Measurements from ENCODE around the gene FEM1A. TPM values are rescaled to one million over a fixed set of nuclear protein-coding genes. Genes with fewer than 3 reads are reported as not detected.
"Not testable (repeated sequence)": the region's sequence is repeated elsewhere in the genome, so short reads cannot be mapped to it uniquely, and the experiment has no call there.

Gene FEM1A, protein sequence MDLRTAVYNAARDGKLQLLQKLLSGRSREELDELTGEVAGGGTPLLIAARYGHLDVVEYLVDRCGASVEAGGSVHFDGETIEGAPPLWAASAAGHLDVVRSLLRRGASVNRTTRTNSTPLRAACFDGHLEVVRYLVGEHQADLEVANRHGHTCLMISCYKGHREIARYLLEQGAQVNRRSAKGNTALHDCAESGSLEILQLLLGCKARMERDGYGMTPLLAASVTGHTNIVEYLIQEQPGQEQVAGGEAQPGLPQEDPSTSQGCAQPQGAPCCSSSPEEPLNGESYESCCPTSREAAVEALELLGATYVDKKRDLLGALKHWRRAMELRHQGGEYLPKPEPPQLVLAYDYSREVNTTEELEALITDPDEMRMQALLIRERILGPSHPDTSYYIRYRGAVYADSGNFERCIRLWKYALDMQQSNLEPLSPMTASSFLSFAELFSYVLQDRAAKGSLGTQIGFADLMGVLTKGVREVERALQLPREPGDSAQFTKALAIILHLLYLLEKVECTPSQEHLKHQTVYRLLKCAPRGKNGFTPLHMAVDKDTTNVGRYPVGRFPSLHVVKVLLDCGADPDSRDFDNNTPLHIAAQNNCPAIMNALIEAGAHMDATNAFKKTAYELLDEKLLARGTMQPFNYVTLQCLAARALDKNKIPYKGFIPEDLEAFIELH
- total RNA-seq (10 to 100 TPM in 1 of 2 donors, 1 to 10 TPM in 1; 9.9 to 14.2 TPM), polyA plus RNA-seq (ENCODE audit: insufficient read length in 6 of 6) (1 to 10 TPM; 1.7 to 2.3 (median 2.1) TPM)
- long read RNA-seq, donor 1, full-length matches to known transcripts, result 77 of 77 reads
- long read RNA-seq, donor 1, partial matches to known transcripts, result 0 of 77 reads
- long read RNA-seq, donor 1, other reads (novel, unspliced or antisense), result 0 of 77 reads
- long read RNA-seq, donor 2, full-length matches to known transcripts, result 67 of 136 reads
- long read RNA-seq, donor 2, partial matches to known transcripts, result 69 of 136 reads
- long read RNA-seq, donor 2, other reads (novel, unspliced or antisense), result 0 of 136 reads
- long read RNA-seq, donor 3, full-length matches to known transcripts, result 31 of 31 reads
- long read RNA-seq, donor 3, partial matches to known transcripts, result 0 of 31 reads
- long read RNA-seq, donor 3, other reads (novel, unspliced or antisense), result 0 of 31 reads
- long read RNA-seq, donor 4, full-length matches to known transcripts, result 3 of 3 reads
- long read RNA-seq, donor 4, partial matches to known transcripts, result 0 of 3 reads
- long read RNA-seq, donor 4, other reads (novel, unspliced or antisense), result 0 of 3 reads
- long read RNA-seq, donor 5, full-length matches to known transcripts, result 49 of 49 reads
- long read RNA-seq, donor 5, partial matches to known transcripts, result 0 of 49 reads
- long read RNA-seq, donor 5, other reads (novel, unspliced or antisense), result 0 of 49 reads
- long read RNA-seq, donor 6, full-length matches to known transcripts, result 31 of 31 reads
- long read RNA-seq, donor 6, partial matches to known transcripts, result 0 of 31 reads
- long read RNA-seq, donor 6, other reads (novel, unspliced or antisense), result 0 of 31 reads
- long read RNA-seq, donor 7, full-length matches to known transcripts, result 14 of 14 reads
- long read RNA-seq, donor 7, partial matches to known transcripts, result 0 of 14 reads
- long read RNA-seq, donor 7, other reads (novel, unspliced or antisense), result 0 of 14 reads
- long read RNA-seq, donor 8, full-length matches to known transcripts, result 78 of 78 reads
- long read RNA-seq, donor 8, partial matches to known transcripts, result 0 of 78 reads
- long read RNA-seq, donor 8, other reads (novel, unspliced or antisense), result 0 of 78 reads
- long read RNA-seq, donor 9, result 0 reads
- long read RNA-seq, donor 10, full-length matches to known transcripts, result 3 of 3 reads
- long read RNA-seq, donor 10, partial matches to known transcripts, result 0 of 3 reads
- long read RNA-seq, donor 10, other reads (novel, unspliced or antisense), result 0 of 3 reads
- long read RNA-seq, donor 11, result 0 reads
- long read RNA-seq, donor 12, full-length matches to known transcripts, result 62 of 148 reads
- long read RNA-seq, donor 12, partial matches to known transcripts, result 86 of 148 reads
- long read RNA-seq, donor 12, other reads (novel, unspliced or antisense), result 0 of 148 reads

DNA sequence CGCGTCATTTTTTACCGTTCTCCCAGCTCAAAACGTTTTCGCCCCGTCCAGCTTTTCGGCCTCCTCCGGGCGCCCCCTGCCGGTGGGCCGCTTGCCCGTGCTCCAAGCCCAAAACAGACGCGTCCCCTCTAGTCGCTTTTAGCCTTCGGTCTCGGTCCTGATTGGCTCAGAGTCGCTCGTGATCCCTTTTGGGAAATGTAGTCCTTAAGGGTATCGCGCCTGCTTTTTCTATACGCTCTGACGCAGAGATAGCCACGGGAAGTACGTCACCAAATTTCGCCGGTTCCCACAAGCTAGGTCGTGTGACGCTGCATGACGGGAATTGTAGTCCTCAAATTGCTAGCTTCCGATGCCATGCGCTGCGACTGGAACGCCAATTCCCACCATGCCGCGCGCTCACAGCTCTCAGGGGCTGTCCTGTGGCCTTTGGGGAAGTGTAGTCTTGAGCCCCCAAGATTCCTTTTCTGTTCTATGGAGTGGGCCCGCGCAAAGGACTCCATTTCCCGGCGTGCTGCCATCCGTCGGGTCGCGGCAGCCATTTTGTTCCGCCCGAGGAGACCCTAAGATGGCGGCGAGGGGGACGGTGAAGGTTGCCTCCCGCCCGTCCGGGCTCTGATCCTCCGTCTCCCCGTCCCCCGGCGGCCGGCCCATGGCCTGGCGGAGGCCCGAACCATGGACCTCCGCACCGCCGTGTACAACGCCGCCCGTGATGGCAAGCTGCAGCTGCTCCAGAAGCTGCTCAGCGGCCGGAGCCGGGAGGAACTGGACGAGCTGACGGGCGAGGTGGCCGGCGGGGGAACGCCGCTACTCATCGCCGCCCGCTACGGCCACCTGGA lies at the start of gene FEM1A:
FEM1A (plus strand) TSS at position 552 of the 836 bp plus-strand sequence; CDS start at position 673, 121 bp downstream.
- intact Hi-C loops (cut with DNase I), result loop anchor here in 1 of 2 donors (5.0 kb wide), 1 partner anchor 59 kb away; no protein-coding TSS in a partner anchor
- TF ChIP-seq, protein P1, sequence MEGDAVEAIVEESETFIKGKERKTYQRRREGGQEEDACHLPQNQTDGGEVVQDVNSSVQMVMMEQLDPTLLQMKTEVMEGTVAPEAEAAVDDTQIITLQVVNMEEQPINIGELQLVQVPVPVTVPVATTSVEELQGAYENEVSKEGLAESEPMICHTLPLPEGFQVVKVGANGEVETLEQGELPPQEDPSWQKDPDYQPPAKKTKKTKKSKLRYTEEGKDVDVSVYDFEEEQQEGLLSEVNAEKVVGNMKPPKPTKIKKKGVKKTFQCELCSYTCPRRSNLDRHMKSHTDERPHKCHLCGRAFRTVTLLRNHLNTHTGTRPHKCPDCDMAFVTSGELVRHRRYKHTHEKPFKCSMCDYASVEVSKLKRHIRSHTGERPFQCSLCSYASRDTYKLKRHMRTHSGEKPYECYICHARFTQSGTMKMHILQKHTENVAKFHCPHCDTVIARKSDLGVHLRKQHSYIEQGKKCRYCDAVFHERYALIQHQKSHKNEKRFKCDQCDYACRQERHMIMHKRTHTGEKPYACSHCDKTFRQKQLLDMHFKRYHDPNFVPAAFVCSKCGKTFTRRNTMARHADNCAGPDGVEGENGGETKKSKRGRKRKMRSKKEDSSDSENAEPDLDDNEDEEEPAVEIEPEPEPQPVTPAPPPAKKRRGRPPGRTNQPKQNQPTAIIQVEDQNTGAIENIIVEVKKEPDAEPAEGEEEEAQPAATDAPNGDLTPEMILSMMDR (IDR thresholded peaks at IDR 0.05), result peak; percentile 96 to 100

DNA sequence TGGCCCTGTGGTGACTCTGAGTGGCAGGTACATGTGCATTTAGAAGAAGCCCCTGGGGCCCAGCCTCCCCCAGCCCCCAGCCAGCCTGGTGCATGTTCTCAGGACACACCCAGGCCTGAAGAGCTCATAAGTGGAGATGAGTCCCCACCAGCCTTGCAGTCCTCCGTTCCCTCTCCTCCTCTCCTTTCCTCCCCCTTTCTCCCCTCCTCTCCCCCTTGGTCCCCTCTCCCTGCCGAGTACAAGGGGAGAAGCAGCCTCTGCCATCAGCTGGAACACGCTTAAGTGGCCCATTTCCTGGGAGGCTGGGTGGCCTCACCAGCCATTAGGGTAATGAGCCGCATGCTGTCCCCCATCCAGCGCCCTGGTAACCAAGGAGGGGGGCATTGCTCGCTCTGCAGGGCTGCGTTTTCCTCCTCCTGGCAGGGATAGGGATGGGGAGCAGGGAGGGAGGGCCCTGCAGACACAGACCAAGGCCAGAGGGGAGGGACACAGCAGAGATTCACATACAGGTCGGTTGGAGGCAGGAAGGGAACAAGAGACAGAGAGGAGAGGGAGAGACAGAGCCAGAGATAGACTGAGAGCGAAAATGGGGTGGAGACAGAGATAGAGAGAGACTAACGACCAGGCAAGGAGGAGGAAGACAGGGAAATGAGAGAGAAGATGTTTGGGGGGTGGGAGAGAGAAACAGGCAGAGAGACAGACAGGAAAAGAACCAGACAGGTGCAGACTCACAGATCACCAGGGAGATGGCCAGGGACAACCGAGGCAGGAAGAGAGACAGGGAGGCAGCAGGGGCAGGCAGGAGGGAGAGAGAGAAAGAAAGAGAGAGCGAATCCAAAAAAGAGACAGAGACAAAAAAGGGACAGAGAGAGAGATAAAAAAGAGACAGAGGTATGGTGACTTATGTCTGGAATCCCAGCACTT lies 48.5 kb upstream of the FEM1A start:
- intact Hi-C loops (cut with DNase I), result no loop called here
- TF ChIP-seq, protein P1 (IDR thresholded peaks at IDR 0.05), result no peak
- H3K36me3 ChIP-seq, result no peaks in the 10 kb centered on the region
- peaks cover 0 to 42% of the 10 kb centered on the region in 2 donors for H3K27me3 ChIP-seq
- H3K9me3 ChIP-seq, result no peaks in the 10 kb centered on the region
- peaks cover 4 to 6% of the 10 kb centered on the region in 2 donors for H3K4me1 ChIP-seq
- H3K4me3 ChIP-seq, result no peak overlapping the region
- ATAC-seq (no peak), DNase-seq (no peak)
- H3K27ac ChIP-seq, result no peak overlapping the region

More for the DNA sequence above, at the start of gene FEM1A:
- peak; percentile 99 for ATAC-seq
- Histone ChIP-seq H3K4me3 (peak within 1 kb of the TSS; percentile 89 to 97), H3K27ac (peak within 1 kb of the TSS; percentile 76 to 93), H3K4me1 (peaks cover 5 to 44% of the 10 kb centered on the region in 2 donors), H3K36me3 (peaks cover 0 to 39% of the 10 kb centered on the region in 2 donors), H3K9me3 (no peaks in the 10 kb centered on the region), H3K27me3 (no peaks in the 10 kb centered on the region)
- peak; percentile 98 to 100 (median 100) for DNase-seq

DNA sequence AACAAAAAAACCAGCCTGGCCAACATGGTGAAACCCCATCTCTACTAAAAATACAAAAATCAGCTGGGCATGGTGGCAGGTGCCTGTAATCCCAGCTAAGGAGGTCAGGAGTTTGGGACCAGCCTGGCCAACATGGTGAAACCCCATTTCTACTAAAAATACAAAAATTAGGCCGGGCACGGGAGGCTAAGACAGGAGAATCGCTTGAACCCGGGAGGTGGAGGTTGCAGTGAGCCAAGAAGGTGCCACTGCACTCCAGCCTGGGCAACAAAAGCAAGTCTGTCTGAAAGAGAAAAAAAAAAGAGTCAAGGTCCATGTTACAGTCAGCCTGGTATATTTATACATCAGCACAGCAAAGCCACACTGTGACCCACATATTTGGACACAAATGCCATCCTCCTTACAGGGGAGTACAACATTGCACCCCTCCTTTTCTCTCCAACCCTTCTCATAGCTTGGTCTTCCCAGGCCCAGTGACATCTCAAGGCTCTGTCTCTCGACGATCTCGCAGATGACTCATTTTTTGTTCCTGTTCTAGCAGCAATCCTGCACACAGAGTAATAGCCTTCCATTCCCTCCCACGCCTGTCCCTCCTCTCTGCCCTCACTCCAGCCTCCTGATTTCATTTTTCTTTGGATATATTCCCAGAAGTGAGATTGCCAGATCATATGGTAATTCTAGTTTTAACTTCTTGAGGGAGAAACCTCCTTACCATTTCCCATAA lies 46.9 kb upstream of the FEM1A start:
- Histone ChIP-seq H3K27ac (peak overlapping the region in 1 of 2 donors; percentile 56), H3K36me3 (no peaks in the 10 kb centered on the region), H3K9me3 (no peaks in the 10 kb centered on the region), H3K4me3 (no peak overlapping the region), H3K27me3 (peaks cover 0 to 48% of the 10 kb centered on the region in 2 donors), H3K4me1 (peaks cover 4 to 6% of the 10 kb centered on the region in 2 donors)
- intact Hi-C loops (cut with DNase I), result no loop called here
- ATAC-seq (peak; percentile 95), DNase-seq (peak in 3 of 4 donors; percentile 34 to 60 (median 50))
- TF ChIP-seq, protein P1 (IDR thresholded peaks at IDR 0.05), result no peak

DNA sequence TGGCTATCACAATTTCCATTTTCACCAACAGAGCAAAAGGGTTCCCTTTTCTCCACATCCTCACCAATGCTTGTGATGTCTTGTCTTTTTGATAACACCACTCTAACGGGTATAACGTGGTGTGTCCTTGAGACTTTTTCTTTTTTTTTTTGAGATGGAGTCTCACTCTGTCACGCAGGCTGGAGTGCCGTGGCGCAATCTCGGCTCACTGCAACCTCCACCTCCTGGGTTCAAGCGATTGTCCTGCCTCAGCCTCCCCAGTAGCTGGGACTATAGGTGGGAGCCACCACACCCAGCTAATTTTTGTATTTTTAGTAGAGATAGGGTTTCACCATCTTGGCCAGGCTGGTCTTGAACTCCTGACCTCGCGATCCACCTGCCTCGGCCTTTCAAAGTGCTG lies 46.4 kb upstream of the FEM1A start:
- Histone ChIP-seq H3K27ac (peak overlapping the region in 1 of 2 donors; percentile 10), H3K27me3 (peaks cover 0 to 50% of the 10 kb centered on the region in 2 donors)
- ATAC-seq; H3K4me3 ChIP-seq; H3K4me1 ChIP-seq; DNase-seq; H3K9me3 ChIP-seq; intact Hi-C loops (cut with DNase I); H3K36me3 ChIP-seq: not testable (repeated sequence)

Data from left lung (tissue), 14 donors.